ENCODE data around the gene RTF1.

DNA sequence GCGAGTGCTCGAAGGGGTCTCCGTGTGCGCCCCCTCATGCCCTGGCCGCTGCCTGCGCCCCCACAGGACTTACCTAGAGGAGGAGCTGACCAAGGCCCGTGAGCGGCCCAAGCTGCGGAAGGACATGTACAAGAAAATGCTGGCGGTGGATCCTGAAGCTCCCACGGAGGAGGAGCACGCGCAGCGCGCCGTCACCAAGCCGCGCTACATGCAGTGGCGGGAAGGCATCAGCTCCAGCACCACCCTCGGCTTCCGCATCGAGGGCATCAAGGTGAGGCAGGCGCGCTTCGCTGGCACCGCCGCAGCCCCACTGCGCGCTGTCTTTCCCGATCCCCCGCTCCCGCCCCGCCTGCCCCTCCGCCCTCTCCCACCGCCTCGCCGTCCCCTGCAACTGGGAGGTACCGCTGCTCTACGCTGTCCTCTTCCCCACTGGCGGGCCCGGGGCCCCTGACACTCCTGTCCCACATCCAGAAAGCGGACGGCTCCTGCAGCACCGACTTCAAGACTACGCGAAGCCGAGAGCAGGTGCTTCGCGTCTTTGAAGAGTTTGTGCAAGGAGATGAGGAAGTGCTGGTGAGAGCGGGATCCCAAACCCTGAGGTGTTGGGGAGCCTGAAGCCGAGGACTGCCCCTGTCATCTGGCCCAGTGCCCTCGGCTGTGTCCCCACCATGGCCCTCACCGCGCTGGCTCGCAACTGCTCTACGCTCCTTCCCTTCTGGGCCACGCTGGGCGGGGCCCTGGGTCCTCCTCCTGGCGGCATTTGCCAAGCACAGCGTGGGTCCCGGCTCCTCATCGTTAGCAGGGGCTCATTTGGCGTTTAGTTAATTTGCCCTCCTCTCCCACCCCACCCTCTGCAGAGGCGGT lies 85.3 kb downstream of the RTF1 start:
- TF ChIP-seq ARNT (IDR thresholded peaks at IDR 0.05), result no peak
- no peak for TF ChIP-seq BHLHE40 (IDR thresholded peaks at IDR 0.05; ENCODE audit: borderline replicate concordance)
- no peak for TF ChIP-seq LEF1 (IDR thresholded peaks at IDR 0.05; ENCODE audit: borderline replicate concordance)
- TF ChIP-seq FOXM1 (IDR thresholded peaks at IDR 0.05; ENCODE audit: borderline replicate concordance), result no peak
- TF ChIP-seq FOXK2 (IDR thresholded peaks at IDR 0.05), result no peak
- no peak for TF ChIP-seq FOXA1 (IDR thresholded peaks at IDR 0.05)
- TF ChIP-seq TARDBP (IDR thresholded peaks at IDR 0.05), result no peak
- no peak for TF ChIP-seq SUZ12 (IDR thresholded peaks at IDR 0.05)
- TF ChIP-seq SP1 (IDR thresholded peaks at IDR 0.05), result no peak
- TF ChIP-seq, protein P1, sequence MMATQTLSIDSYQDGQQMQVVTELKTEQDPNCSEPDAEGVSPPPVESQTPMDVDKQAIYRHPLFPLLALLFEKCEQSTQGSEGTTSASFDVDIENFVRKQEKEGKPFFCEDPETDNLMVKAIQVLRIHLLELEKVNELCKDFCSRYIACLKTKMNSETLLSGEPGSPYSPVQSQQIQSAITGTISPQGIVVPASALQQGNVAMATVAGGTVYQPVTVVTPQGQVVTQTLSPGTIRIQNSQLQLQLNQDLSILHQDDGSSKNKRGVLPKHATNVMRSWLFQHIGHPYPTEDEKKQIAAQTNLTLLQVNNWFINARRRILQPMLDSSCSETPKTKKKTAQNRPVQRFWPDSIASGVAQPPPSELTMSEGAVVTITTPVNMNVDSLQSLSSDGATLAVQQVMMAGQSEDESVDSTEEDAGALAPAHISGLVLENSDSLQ (IDR thresholded peaks at IDR 0.05), result no peak
- TF ChIP-seq HDGF (IDR thresholded peaks at IDR 0.05; ENCODE audit: borderline replicate concordance), result no peak
- TF ChIP-seq NFRKB (IDR thresholded peaks at IDR 0.05), result no peak
- no peak for TF ChIP-seq ELF4 (IDR thresholded peaks at IDR 0.05)

Measured in HEK293T (cell line).